Prostate gland (tissue), 2 donors: ENCODE results near the gene TMEM119. TPM values are rescaled to one million over a fixed set of nuclear protein-coding genes. Genes with fewer than 3 reads are reported as not detected.

Source experiments
- DNase-seq: peaks from one replicate; pipeline ENCODE4 v3.0.0-alpha.2; 2019; ENCODE audit warnings: low spot score
- H3K27ac ChIP-seq, 2 donors: fragments of 200-600 bp; sonication (generic); 2 replicates each; pipeline ENCODE4 v1.5.1; 2017 to 2019
- H3K27me3 ChIP-seq: fragments of 200-600 bp; sonication (generic); replicated peaks from 2 replicates; pipeline ENCODE4 v1.5.1; 2019; ENCODE audit not compliant: insufficient read depth
- H3K36me3 ChIP-seq, 2 donors: fragments of 200-600 bp; sonication (generic); 1 replicate in 1 of 2; 2 replicates in 1 of 2; pipeline versions ENCODE4 v1.5.1 to v1.8.1; 2017 to 2019
- H3K4me1 ChIP-seq: fragments of 200-600 bp; sonication (generic); replicated peaks from 2 replicates; pipeline ENCODE4 v1.5.1; 2019
- H3K4me3 ChIP-seq, 2 donors: fragments of 200-600 bp; sonication (generic); 2 replicates each; pipeline ENCODE4 v1.5.1; 2017 to 2019
- H3K9me3 ChIP-seq: fragments of 200-600 bp; sonication (generic); 2 replicates; pipeline ENCODE4 v1.5.1; 2017
- CTCF ChIP-seq, 4 experiments: fragments of 200-600 bp in 2 of 4; fragments of 450-650 bp in 2 of 4; sonication (generic) in 2 of 4; IDR thresholded peaks; 1 replicate in 3 of 4; 2 replicates in 1 of 4; pipeline ENCODE4 v1.5.1; 2016 to 2019; ENCODE audit warnings: antibody characterized with exemption in 4 of 4, mild to moderate bottlenecking in 2 of 4, moderate library complexity in 2 of 4
- POLR2A ChIP-seq: fragments of 450-650 bp; IDR thresholded peaks from one replicate; pipeline ENCODE4 v1.6.1; 2016; ENCODE audit warnings: antibody characterized with exemption, mild to moderate bottlenecking
- POLR2AphosphoS5 ChIP-seq: sonication (generic); formaldehyde crosslinking; IDR thresholded peaks from one replicate; pipeline ENCODE4 v1.6.1; 2017; ENCODE audit warnings: antibody characterized with exemption
- WGBS: methylation state at CpG from one replicate; pipeline ENCODE4 v1.1.5; 2018; 5-methylcytosine and 5-hydroxymethylcytosine counted together
- intact Hi-C: fragments of 100-400 bp; cut with DNase I; formaldehyde crosslinking; loops from one replicate; pipeline ENCODE4 v1.14.2; 2022
- total RNA-seq, 2 donors: library from RNA; depleted of rRNA; stranded (reverse); fragments of >200 nt; gene quantifications; one replicate each; pipeline ENCODE4 v1.1.0, GENCODE V29; 2016

The TMEM119 gene
- total RNA-seq, 2 donors from 2014 or later: 1.7 to 19.1 TPM

- Histone ChIP-seq H3K27me3 (no peaks in the 10 kb centered on the region), H3K4me1 (no peaks in the 10 kb centered on the region), H3K4me3 (no peak overlapping the region), H3K9me3 (no peaks in the 10 kb centered on the region), H3K36me3 (no peaks in the 10 kb centered on the region), H3K27ac (no peak overlapping the region)
- 85% methylated on average over 9 of the region's 9 CpGs for WGBS
- no peak for TF ChIP-seq POLR2A
- TF ChIP-seq POLR2AphosphoS5: no peak
- TF ChIP-seq CTCF (IDR thresholded peaks at IDR 0.05): no peak
- intact Hi-C loops: no loop called here
- DNase-seq: no peak
Observed at GRCh38 chr12:108582509-108582908, 15.4 kb downstream of the TMEM119 start.

GRCh38 chr12:108581311-108582227 lies 16.3 kb downstream of the TMEM119 start:
- no peak for DNase-seq
- no peak overlapping the region for H3K27ac ChIP-seq
- no peaks in the 10 kb centered on the region for H3K4me1 ChIP-seq
- no peaks in the 10 kb centered on the region for H3K27me3 ChIP-seq
- intact Hi-C loops: no loop called here
- H3K4me3 ChIP-seq: no peak overlapping the region
- no peak for TF ChIP-seq CTCF (IDR thresholded peaks at IDR 0.05)
- TF ChIP-seq POLR2A: no peak
- TF ChIP-seq POLR2AphosphoS5: no peak
- 78% methylated on average over 28 of the region's 33 CpGs for WGBS
- no peaks in the 10 kb centered on the region for H3K36me3 ChIP-seq
- H3K9me3 ChIP-seq: no peaks in the 10 kb centered on the region

- H3K4me1 ChIP-seq: no peaks in the 10 kb centered on the region
- no peaks in the 10 kb centered on the region for H3K9me3 ChIP-seq
- intact Hi-C loops: no loop called here
- H3K27me3 ChIP-seq: no peaks in the 10 kb centered on the region
- no peaks in the 10 kb centered on the region for H3K36me3 ChIP-seq
- TF ChIP-seq CTCF (IDR thresholded peaks at IDR 0.05): no peak
- TF ChIP-seq POLR2AphosphoS5: no peak
- no peak for TF ChIP-seq POLR2A
- 28% methylated on average over 3 of the region's 3 CpGs for WGBS
- H3K4me3 ChIP-seq: no peak overlapping the region
- no peak for DNase-seq
- H3K27ac ChIP-seq: no peak overlapping the region
Observed at GRCh38 chr12:108580531-108580930, 17.4 kb downstream of the TMEM119 start.

GRCh38 chr12:108578813-108579212 lies 19.1 kb downstream of the TMEM119 start:
- intact Hi-C loops: no loop called here
- 99% methylated on average over 3 of the region's 3 CpGs for WGBS
- DNase-seq: no peak

More at GRCh38 chr12:108578813-108579212, 19.1 kb downstream of the TMEM119 start:
- Histone ChIP-seq H3K27ac (no peak overlapping the region), H3K4me3 (no peak overlapping the region), H3K36me3 (no peaks in the 10 kb centered on the region), H3K27me3 (no peaks in the 10 kb centered on the region), H3K4me1 (no peaks in the 10 kb centered on the region), H3K9me3 (no peaks in the 10 kb centered on the region)
- TF ChIP-seq CTCF (IDR thresholded peaks at IDR 0.05) (no peak), POLR2AphosphoS5 (no peak), POLR2A (no peak)
